Activated T-helper 9 cell treated with anti-CD3 and anti-CD28 coated beads, Interleukin-2, amount 50 U/mL, for 16 hours (primary cell): ENCODE results near the gene CFHR4.
"Not testable (repeated sequence)": the region's sequence is repeated elsewhere in the genome, so short reads cannot be mapped to it uniquely, and the experiment has no call there.

Source experiments
- DNase-seq: peaks from one replicate; pipeline ENCODE4 v3.0.0-alpha.2; 2020; ENCODE audit warnings: low read depth

Gene CFHR4

DNA sequence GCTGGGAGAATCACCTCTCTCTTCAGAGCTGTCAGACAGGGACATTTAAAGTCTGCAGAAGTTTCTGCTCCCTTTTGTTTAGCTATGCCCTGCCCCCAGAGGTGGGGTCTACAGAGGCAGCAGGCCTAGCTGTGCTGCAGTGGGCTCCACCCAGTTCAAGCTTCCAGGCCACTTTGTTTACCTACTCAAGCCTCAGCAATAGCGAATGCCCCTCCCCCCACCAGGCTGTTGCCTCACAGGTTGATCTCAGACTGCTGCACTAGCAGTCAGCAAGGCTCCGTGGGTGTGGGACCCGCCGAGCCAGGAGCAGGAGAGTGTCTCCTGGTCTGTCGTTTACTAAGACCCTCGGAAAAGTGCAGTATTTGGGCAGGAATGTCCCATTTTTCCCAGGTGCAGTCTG lies 53.6 kb downstream of the CFHR4 start:
- DNase-seq = not testable (repeated sequence)

- not testable (repeated sequence) for DNase-seq
These were observed 55.7 kb downstream of the CFHR4 start, which contains the start of gene CFHR2 for GRCh38 chr1:196943568-196943967. TSS of gene CFHR2 (plus strand) at chr1:196943738. CDS start at chr1:196943881, 143 bp downstream.

GRCh38 chr1:196951711-196952394 lies 64.0 kb downstream of the CFHR4 start:
- DNase-seq = no peak

DNA sequence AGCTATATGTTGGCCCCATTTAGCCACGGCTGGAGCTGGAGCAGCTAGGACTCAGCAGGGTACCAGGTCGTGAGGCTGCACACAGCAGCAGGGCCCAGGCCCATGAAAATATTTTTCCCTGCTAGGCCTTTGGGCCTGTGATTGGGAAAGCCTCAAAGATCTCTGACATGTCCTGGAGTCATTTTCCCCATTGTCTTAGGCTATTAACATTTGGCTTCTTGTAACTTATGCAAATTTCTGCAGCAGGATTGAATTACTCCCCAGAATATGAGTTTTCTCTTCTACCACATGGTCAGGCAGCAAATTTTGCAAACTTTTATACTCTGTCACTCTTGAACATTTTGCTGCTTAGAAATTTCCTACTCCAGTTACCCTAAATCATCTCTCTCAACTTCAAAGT lies 66.9 kb downstream of the CFHR4 start:
- DNase-seq = no peak

DNA sequence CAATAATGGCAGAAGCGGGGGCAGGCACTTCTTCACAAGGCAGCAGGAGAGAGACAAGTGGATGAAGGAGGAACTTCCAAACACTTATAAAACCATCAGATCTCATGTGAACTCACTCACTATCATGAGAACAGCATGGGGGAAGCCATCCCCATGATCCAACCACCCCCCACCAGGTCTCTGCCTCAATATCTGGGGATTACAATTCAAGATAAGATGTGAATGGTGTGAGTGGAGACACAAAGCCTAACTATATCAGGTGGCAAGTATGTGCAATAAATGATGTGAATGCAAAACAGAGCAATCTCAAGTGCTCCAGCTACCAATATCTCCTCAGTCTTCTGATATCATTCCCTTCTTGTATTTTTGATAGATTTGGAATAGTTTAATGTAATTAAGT lies 68.1 kb downstream of the CFHR4 start:
- DNase-seq = no peak

DNA sequence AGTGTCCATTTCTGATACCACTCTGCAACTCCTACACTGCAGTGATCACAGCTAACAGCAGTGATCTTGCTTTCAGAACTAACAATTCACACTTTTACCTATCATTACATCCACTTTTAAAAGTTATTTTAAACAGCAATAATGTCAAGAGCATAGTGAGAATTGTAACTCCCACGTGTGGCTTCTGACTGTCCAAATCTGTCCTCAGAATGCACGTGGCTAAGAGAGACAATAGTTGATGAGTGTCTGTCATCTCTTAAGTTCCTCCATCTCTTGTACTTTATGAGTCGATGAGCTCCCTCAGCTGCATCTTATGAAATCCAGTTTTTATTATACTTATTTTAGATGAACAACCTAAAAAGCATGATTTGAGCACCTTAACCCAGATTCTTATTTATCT lies 73.0 kb downstream of the CFHR4 start:
- no peak for DNase-seq
